ENCODE data around the gene SMAD5.

- TF ChIP-seq CTCF (IDR thresholded peaks at IDR 0.05) (no peak), POLR2AphosphoS5 (IDR thresholded peaks at IDR 0.05) (no peak)
Measured at GRCh38 chr5:136191304-136192014, 58.8 kb downstream of the SMAD5 start.

Measured in gastroesophageal sphincter (tissue), 3 donors.